Trophoblast cell (in vitro differentiated cells and primary cell): ENCODE measurements around the gene CCDC68.

Source experiments
- DNase-seq, 2 donors: peaks; one replicate each; pipeline ENCODE4 v3.0.0-alpha.2; 2016
- H2AFZ ChIP-seq: 2 replicates; pipeline ENCODE4 v1.6.1; 2013; ENCODE audit warnings: low read length, moderate library complexity, mild to moderate bottlenecking; ENCODE audit not compliant: insufficient read depth, poor library complexity
- H2AK5ac ChIP-seq: 2 replicates; pipeline ENCODE4 v1.6.1; 2013; ENCODE audit warnings: mild to moderate bottlenecking, low read length
- H2BK120ac ChIP-seq: 2 replicates; pipeline ENCODE4 v1.6.1; 2013; ENCODE audit warnings: low read length, mild to moderate bottlenecking, moderate library complexity; ENCODE audit not compliant: insufficient read depth, poor library complexity
- H2BK12ac ChIP-seq: 2 replicates; pipeline ENCODE4 v1.6.1; 2013; ENCODE audit warnings: mild to moderate bottlenecking, low read length, moderate library complexity
- H2BK5ac ChIP-seq: 2 replicates; pipeline ENCODE4 v1.6.1; 2013; ENCODE audit warnings: low read length, low read depth, moderate library complexity, mild to moderate bottlenecking; ENCODE audit not compliant: poor library complexity
- H3K14ac ChIP-seq: 2 replicates; pipeline ENCODE4 v1.6.1; 2013; ENCODE audit warnings: mild to moderate bottlenecking, low read length
- H3K18ac ChIP-seq: 2 replicates; pipeline ENCODE4 v1.6.1; 2013; ENCODE audit warnings: mild to moderate bottlenecking, low read length
- H3K23ac ChIP-seq: 2 replicates; pipeline ENCODE4 v1.6.1; 2013; ENCODE audit warnings: low read length
- H3K27ac ChIP-seq: 2 replicates; pipeline ENCODE4 v1.5.1; 2013; ENCODE audit warnings: low read depth, mild to moderate bottlenecking, inconsistent platforms, low read length, moderate library complexity
- H3K27me3 ChIP-seq: 2 replicates; pipeline ENCODE4 v1.6.1; 2013; ENCODE audit warnings: inconsistent platforms, mild to moderate bottlenecking, low read length, moderate library complexity; ENCODE audit not compliant: insufficient read depth
- H3K36me3 ChIP-seq, 2 experiments: 1 replicate in 1 of 2; 2 replicates in 1 of 2; pipeline ENCODE4 v1.6.1; 2013; ENCODE audit warnings: low read length in 2 of 2, mild to moderate bottlenecking in 2 of 2, moderate library complexity in 1 of 2; ENCODE audit not compliant: insufficient read depth in 2 of 2, control insufficient read depth in 1 of 2
- H3K4ac ChIP-seq: 2 replicates; pipeline ENCODE4 v1.6.1; 2013; ENCODE audit warnings: low read depth, mild to moderate bottlenecking, low read length, moderate library complexity
- H3K4me1 ChIP-seq, 2 experiments: 1 replicate in 1 of 2; 2 replicates in 1 of 2; pipeline ENCODE4 v1.6.1; 2013; ENCODE audit warnings: low read length in 2 of 2, mild to moderate bottlenecking in 2 of 2, moderate library complexity in 1 of 2; ENCODE audit not compliant: insufficient read depth in 2 of 2, control insufficient read depth in 1 of 2
- H3K4me2 ChIP-seq: 2 replicates; pipeline ENCODE4 v1.6.1; 2013; ENCODE audit warnings: inconsistent platforms, mild to moderate bottlenecking, low read length, moderate library complexity
- H3K4me3 ChIP-seq: 2 replicates; pipeline ENCODE4 v1.5.1; 2013; ENCODE audit warnings: mild to moderate bottlenecking, low read depth, low read length, inconsistent platforms
- H3K79me1 ChIP-seq: one replicate; pipeline ENCODE4 v1.6.1; 2013; ENCODE audit warnings: low read length
- H3K79me2 ChIP-seq: 2 replicates; pipeline ENCODE4 v1.6.1; 2013; ENCODE audit warnings: low read length, mild to moderate bottlenecking; ENCODE audit not compliant: control insufficient read depth, insufficient read depth, poor library complexity
- H3K9ac ChIP-seq: 2 replicates; pipeline ENCODE4 v1.6.1; 2013; ENCODE audit warnings: mild to moderate bottlenecking, low read length
- H3K9me3 ChIP-seq: 2 replicates; pipeline ENCODE4 v1.6.1; 2013; ENCODE audit warnings: low read depth, mild to moderate bottlenecking, control low read depth, inconsistent platforms, low read length; ENCODE audit not compliant: insufficient read depth
- H4K12ac ChIP-seq: 2 replicates; pipeline ENCODE4 v1.6.1; 2013; ENCODE audit warnings: low read depth, mild to moderate bottlenecking, low read length, moderate library complexity
- H4K8ac ChIP-seq: 2 replicates; pipeline ENCODE4 v1.6.1; 2013; ENCODE audit warnings: low read depth, mild to moderate bottlenecking, low read length, moderate library complexity
- H4K91ac ChIP-seq: one replicate; pipeline ENCODE4 v1.6.1; 2013; ENCODE audit warnings: low read depth, mild to moderate bottlenecking, low read length, moderate library complexity
- WGBS: extraction: QIAGEN DNeasy Blood & Tissue Kit; methylation state at CpG from one replicate; pipeline ENCODE4 v1.1.7; 2013; ENCODE audit warnings: missing lambda C conversion rate; ENCODE audit not compliant: insufficient read length, insufficient coverage; ENCODE audit errors: extremely low coverage; 5-methylcytosine and 5-hydroxymethylcytosine counted together

The CCDC68 gene

GRCh38 chr18:54938506-54938905 is 20.8 kb downstream of the CCDC68 start:
- no CpG with 5 or more reads among the region's 3 CpGs for WGBS
- Histone ChIP-seq H3K27ac (no peak overlapping the region), H3K23ac (no peak overlapping the region), H2BK5ac (no peak overlapping the region), H3K4me3 (no peak overlapping the region), H3K9ac (no peak overlapping the region), H2AFZ (no peak overlapping the region), H3K4me1 (no peaks in the 10 kb centered on the region), H3K27me3 (no peaks in the 10 kb centered on the region), H3K4me2 (no peak overlapping the region), H2BK12ac (no peak overlapping the region), H3K14ac (no peak overlapping the region), H2BK120ac (no peak overlapping the region), H4K12ac (no peak overlapping the region), H4K91ac (no peak overlapping the region), H3K4ac (no peak overlapping the region), H3K79me2 (no peaks in the 10 kb centered on the region), H3K36me3 (no peaks in the 10 kb centered on the region), H3K18ac (no peak overlapping the region), H3K9me3 (no peaks in the 10 kb centered on the region), H4K8ac (no peak overlapping the region), H3K79me1 (no peaks in the 10 kb centered on the region), H2AK5ac (no peak overlapping the region)
- no peak for DNase-seq

GRCh38 chr18:54932472-54932871 is 26.8 kb downstream of the CCDC68 start:
- H2BK12ac ChIP-seq: no peak overlapping the region
- no peak overlapping the region for H3K9ac ChIP-seq
- no peaks in the 10 kb centered on the region for H3K36me3 ChIP-seq
- H3K14ac ChIP-seq: no peak overlapping the region
- DNase-seq: no peak
- H3K4me3 ChIP-seq: no peak overlapping the region
- no peak overlapping the region for H4K12ac ChIP-seq
- no CpG with 5 or more reads among the region's 1 CpG for WGBS
- H3K79me1 ChIP-seq: no peaks in the 10 kb centered on the region
- no peak overlapping the region for H4K8ac ChIP-seq
- no peaks in the 10 kb centered on the region for H3K9me3 ChIP-seq
- H2BK5ac ChIP-seq: no peak overlapping the region
- no peak overlapping the region for H2AK5ac ChIP-seq
- no peak overlapping the region for H4K91ac ChIP-seq
- H3K27ac ChIP-seq: no peak overlapping the region
- no peaks in the 10 kb centered on the region for H3K79me2 ChIP-seq
- H3K4ac ChIP-seq: no peak overlapping the region
- H3K27me3 ChIP-seq: no peaks in the 10 kb centered on the region
- H3K4me2 ChIP-seq: no peak overlapping the region
- no peaks in the 10 kb centered on the region for H3K4me1 ChIP-seq
- no peak overlapping the region for H2BK120ac ChIP-seq
- H3K23ac ChIP-seq: no peak overlapping the region
- H3K18ac ChIP-seq: no peak overlapping the region
- H2AFZ ChIP-seq: no peak overlapping the region

- no peak overlapping the region for H3K14ac ChIP-seq
- H3K4me3 ChIP-seq: no peak overlapping the region
- H2AFZ ChIP-seq: no peak overlapping the region
- no peak overlapping the region for H3K9ac ChIP-seq
- H2BK5ac ChIP-seq: no peak overlapping the region
- no peaks in the 10 kb centered on the region for H3K4me1 ChIP-seq
- H2AK5ac ChIP-seq: no peak overlapping the region
- no peak overlapping the region for H3K27ac ChIP-seq
- H3K79me2 ChIP-seq: no peaks in the 10 kb centered on the region
- no peak overlapping the region for H2BK12ac ChIP-seq
- H3K27me3 ChIP-seq: no peaks in the 10 kb centered on the region
- no peak overlapping the region for H3K18ac ChIP-seq
- no peak overlapping the region for H2BK120ac ChIP-seq
- H4K8ac ChIP-seq: no peak overlapping the region
- no peaks in the 10 kb centered on the region for H3K9me3 ChIP-seq
- H3K36me3 ChIP-seq: no peaks in the 10 kb centered on the region
- no CpG with 5 or more reads among the region's 4 CpGs for WGBS
- H3K4me2 ChIP-seq: no peak overlapping the region
- H3K23ac ChIP-seq: no peak overlapping the region
- no peaks in the 10 kb centered on the region for H3K79me1 ChIP-seq
- no peak overlapping the region for H4K91ac ChIP-seq
- DNase-seq: no peak
- no peak overlapping the region for H3K4ac ChIP-seq
- H4K12ac ChIP-seq: no peak overlapping the region
Observed at GRCh38 chr18:54931152-54931551, 28.1 kb downstream of the CCDC68 start.

DNA sequence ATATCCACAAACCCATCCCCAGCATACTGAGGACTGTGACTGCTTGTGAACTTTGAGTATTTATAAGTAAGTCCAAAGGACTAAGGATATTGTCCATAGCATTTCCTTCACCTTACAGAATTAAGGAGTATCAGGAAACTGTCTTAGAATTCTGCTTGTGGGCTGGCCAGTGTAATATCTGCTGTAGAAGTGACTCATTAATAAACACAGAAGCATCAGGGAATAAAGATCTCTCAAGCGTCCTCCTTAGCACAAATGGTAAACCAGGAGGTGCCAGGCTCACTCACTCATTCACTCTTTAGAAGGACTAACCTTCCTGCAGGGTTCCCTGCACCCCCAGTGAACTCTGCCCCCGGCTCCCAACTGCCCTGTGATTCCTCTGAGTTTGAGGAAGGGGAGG is 31.0 kb downstream of the CCDC68 start:
- no peaks in the 10 kb centered on the region for H3K36me3 ChIP-seq
- no peak for DNase-seq
- H3K27ac ChIP-seq: no peak overlapping the region
- H3K9ac ChIP-seq: no peak overlapping the region
- no peak overlapping the region for H3K23ac ChIP-seq
- H3K79me1 ChIP-seq: no peaks in the 10 kb centered on the region
- no peaks in the 10 kb centered on the region for H3K4me1 ChIP-seq
- H2AK5ac ChIP-seq: no peak overlapping the region
- H3K4ac ChIP-seq: no peak overlapping the region
- H3K18ac ChIP-seq: no peak overlapping the region
- H3K9me3 ChIP-seq: no peaks in the 10 kb centered on the region
- no peaks in the 10 kb centered on the region for H3K27me3 ChIP-seq
- H4K91ac ChIP-seq: no peak overlapping the region
- no peak overlapping the region for H2BK5ac ChIP-seq
- no peaks in the 10 kb centered on the region for H3K79me2 ChIP-seq
- no peak overlapping the region for H3K14ac ChIP-seq
- whole genome bisulfite sequencing: no CpG with 5 or more reads among the region's 2 CpGs
- no peak overlapping the region for H2BK12ac ChIP-seq
- no peak overlapping the region for H2AFZ ChIP-seq
- H4K8ac ChIP-seq: no peak overlapping the region
- no peak overlapping the region for H3K4me2 ChIP-seq
- no peak overlapping the region for H2BK120ac ChIP-seq
- H4K12ac ChIP-seq: no peak overlapping the region
- no peak overlapping the region for H3K4me3 ChIP-seq
